HCT116 (cell line): ENCODE results near the gene NLE1. TPM values are rescaled to one million over a fixed set of nuclear protein-coding genes. Genes with fewer than 3 reads are reported as not detected.

Experiments used
- ATAC-seq: fragments of 200-7000 bp; cut with Tn5 transposase; 2 replicates; pipeline ENCODE4 v1.9.1; 2020; ENCODE audit warnings: mild to moderate bottlenecking, moderate library complexity
- BruUV-seq: library from RNA; stranded (reverse); fragments of 400-500 nt; replicated peaks from 2 replicates; lab custom pipeline; 2021; lab: Mats Ljungman, UMichigan
- CTCF ChIA-PET: fragments of 300-600 bp; sonication (Branson Sonifier 250); formaldehyde crosslinking; loops from one replicate; lab custom pipeline; 2021; ENCODE audit warnings: antibody characterized with exemption; lab: Charles Lee
- POLR2A ChIA-PET: fragments of 300-600, 350-600 bp; sonication (Branson Sonifier 250); formaldehyde crosslinking; loops from one replicate; lab custom pipeline; 2021; ENCODE audit warnings: antibody characterized with exemption; lab: Charles Lee
- RAD21 ChIA-PET, 2 experiments: fragments of 300-600 bp; sonication (Branson Sonifier 250); formaldehyde crosslinking; loops; one replicate each; lab custom pipeline; 2023; ENCODE audit warnings: low total read pairs in 2 of 2; ENCODE audit not compliant: uncharacterized antibody in 2 of 2, unreplicated experiment in 2 of 2, low non-redundant PET in 1 of 2; lab: Charles Lee
- DNase-seq: peaks from one replicate; pipeline ENCODE4 v3.0.0-alpha.2; 2010; ENCODE audit warnings: low read depth, low spot score
- H2AFZ ChIP-seq: fragments of 200-600 bp; shearing (Covaris generic), sonication (generic); 2 replicates; pipeline ENCODE4 v1.6.1; 2017; ENCODE audit warnings: low read depth, mixed run types, mixed read lengths, antibody characterized with exemption, low read length; ENCODE audit not compliant: poor library complexity, severe bottlenecking
- H3K27ac ChIP-seq: 2 replicates; pipeline ENCODE4 v1.5.1; 2012; ENCODE audit warnings: low read depth, low read length
- H3K27me3 ChIP-seq: fragments of 200-600 bp; sonication (generic); 2 replicates; pipeline ENCODE4 v1.6.1; 2016; ENCODE audit warnings: mixed run types, low read length, mixed read lengths; ENCODE audit not compliant: insufficient read depth
- H3K36me3 ChIP-seq, 2 experiments: fragments of 200-500 bp in 1 of 2; fragments of 200-600 bp in 1 of 2; sonication (Bioruptor generic) in 1 of 2; sonication (generic) in 1 of 2; 2 replicates each; pipeline versions ENCODE4 v1.5.1 to v1.6.1; 2014 to 2016; ENCODE audit warnings: low read length in 2 of 2, inconsistent platforms in 1 of 2, mixed read lengths in 1 of 2, mixed run types in 1 of 2; ENCODE audit not compliant: insufficient read depth in 2 of 2, control insufficient read depth in 1 of 2
- H3K4me1 ChIP-seq, 2 experiments: fragments of 200-600 bp in 1 of 2; sonication (generic) in 1 of 2; 2 replicates each; pipeline versions ENCODE4 v1.5.1 to v1.6.1; 2012 to 2017; ENCODE audit warnings: low read length in 2 of 2, inconsistent platforms in 1 of 2, mild to moderate bottlenecking in 1 of 2, mixed read lengths in 1 of 2, mixed run types in 1 of 2, moderate library complexity in 1 of 2; ENCODE audit not compliant: insufficient read depth in 2 of 2, control insufficient read depth in 1 of 2
- H3K4me2 ChIP-seq: fragments of 200-600 bp; sonication (generic); 2 replicates; pipeline ENCODE4 v1.6.1; 2017; ENCODE audit warnings: mixed run types, low read length, mixed read lengths
- H3K4me3 ChIP-seq, 2 experiments: fragments of 200-600 bp in 1 of 2; sonication (generic) in 1 of 2; replicated peaks in 1 of 2; 2 replicates each; pipeline ENCODE4 v1.5.1; 2011 to 2016; ENCODE audit warnings: low read length in 2 of 2, control low read depth in 1 of 2, low read depth in 1 of 2, mild to moderate bottlenecking in 1 of 2, mixed read lengths in 1 of 2, mixed run types in 1 of 2
- H3K79me2 ChIP-seq: fragments of 200-600 bp; sonication (generic); 2 replicates; pipeline ENCODE4 v1.6.1; 2017; ENCODE audit warnings: mild to moderate bottlenecking, mixed run types, low read length, moderate library complexity, mixed read lengths; ENCODE audit not compliant: insufficient read depth
- H3K9ac ChIP-seq: fragments of 200-600 bp; sonication (generic); 2 replicates; pipeline ENCODE4 v1.6.1; 2016; ENCODE audit warnings: low read length, mixed read lengths
- H3K9me2 ChIP-seq: fragments of 200-600 bp; sonication (generic), shearing (Covaris generic); 2 replicates; pipeline ENCODE4 v1.6.1; 2017; ENCODE audit warnings: mixed run types, mild to moderate bottlenecking, moderate library complexity; ENCODE audit not compliant: insufficient read depth
- H3K9me3 ChIP-seq, 2 experiments: fragments of 200-500 bp in 1 of 2; fragments of 200-600 bp in 1 of 2; sonication (Bioruptor generic) in 1 of 2; sonication (generic) in 1 of 2; 2 replicates each; pipeline ENCODE4 v1.6.1; 2014 to 2017; ENCODE audit warnings: low read length in 2 of 2, mixed read lengths in 2 of 2, inconsistent platforms in 1 of 2, low read depth in 1 of 2, mild to moderate bottlenecking in 1 of 2, mixed run types in 1 of 2, moderate library complexity in 1 of 2; ENCODE audit not compliant: control insufficient read depth in 1 of 2, insufficient read depth in 1 of 2
- H4K20me1 ChIP-seq: fragments of 200-600 bp; sonication (generic), shearing (Covaris generic); 2 replicates; pipeline ENCODE4 v1.6.1; 2017; ENCODE audit warnings: mixed run types, mild to moderate bottlenecking, moderate library complexity; ENCODE audit not compliant: insufficient read depth
- ATF3 ChIP-seq: IDR thresholded peaks from 2 replicates; pipeline ENCODE4 v1.6.1; 2012
- CBX3 ChIP-seq: IDR thresholded peaks from 2 replicates; pipeline ENCODE4 v1.6.1; 2012; ENCODE audit warnings: low read depth
- CEBPB ChIP-seq: IDR thresholded peaks from 2 replicates; pipeline ENCODE4 v1.6.1; 2012; ENCODE audit warnings: low read depth
- CTCF ChIP-seq, 3 experiments: fragments of 200-600 bp in 1 of 3; sonication (generic) in 1 of 3; IDR thresholded peaks in 2 of 3; conservative IDR thresholded peaks in 1 of 3; 2 replicates each; pipeline ENCODE4 v1.5.1; 2012 to 2017; ENCODE audit warnings: low read depth in 2 of 3, low read length in 2 of 3, antibody characterized with exemption in 1 of 3, borderline replicate concordance in 1 of 3, control low read depth in 1 of 3, mild to moderate bottlenecking in 1 of 3, mixed read lengths in 1 of 3, mixed run types in 1 of 3, moderate library complexity in 1 of 3; ENCODE audit not compliant: insufficient read depth in 1 of 3
- EGR1 ChIP-seq: IDR thresholded peaks from 2 replicates; pipeline ENCODE4 v1.6.1; 2012; ENCODE audit warnings: low read depth
- ELF1 ChIP-seq: IDR thresholded peaks from 2 replicates; pipeline ENCODE4 v1.6.1; 2012; ENCODE audit warnings: low read depth, borderline replicate concordance
- EZH2 ChIP-seq: fragments of 200-600 bp; sonication (generic); IDR thresholded peaks from 2 replicates; pipeline ENCODE4 v1.6.1; 2017; ENCODE audit warnings: antibody characterized with exemption, mixed run types
- EZH2phosphoT487 ChIP-seq: fragments of 200-600 bp; IDR thresholded peaks from 2 replicates; pipeline ENCODE4 v1.6.1; 2018; ENCODE audit warnings: antibody characterized with exemption, borderline replicate concordance
- FOSL1 ChIP-seq: IDR thresholded peaks from 2 replicates; pipeline ENCODE4 v1.6.1; 2012; ENCODE audit warnings: low read depth
- JUND ChIP-seq: IDR thresholded peaks from 2 replicates; pipeline ENCODE4 v1.6.1; 2012
- MAX ChIP-seq: IDR thresholded peaks from 2 replicates; pipeline ENCODE4 v1.6.1; 2012
- POLR2A ChIP-seq: IDR thresholded peaks from 2 replicates; pipeline ENCODE4 v1.7.0; 2011; ENCODE audit warnings: borderline replicate concordance; ENCODE audit not compliant: insufficient read depth, insufficient read length; ENCODE audit errors: extremely low read depth
- POLR2AphosphoS5 ChIP-seq: IDR thresholded peaks from 2 replicates; pipeline ENCODE4 v1.6.1; 2011; ENCODE audit warnings: mild to moderate bottlenecking, low read depth, low read length, moderate library complexity
- REST ChIP-seq: IDR thresholded peaks from 2 replicates; pipeline ENCODE4 v1.6.1; 2012; ENCODE audit warnings: low read depth
- SIN3A ChIP-seq: IDR thresholded peaks from 2 replicates; pipeline ENCODE4 v1.6.1; 2012; ENCODE audit warnings: low read depth
- SRF ChIP-seq: IDR thresholded peaks from 2 replicates; pipeline ENCODE4 v1.6.1; 2012; ENCODE audit warnings: low read depth
- YY1 ChIP-seq: IDR thresholded peaks from 2 replicates; pipeline ENCODE4 v1.6.1; 2011; ENCODE audit warnings: low read length, low read depth, moderate library complexity, mild to moderate bottlenecking; ENCODE audit not compliant: insufficient replicate concordance; ENCODE audit errors: extremely low read depth
- ZBTB33 ChIP-seq: IDR thresholded peaks from 2 replicates; pipeline ENCODE4 v1.6.1; 2011; ENCODE audit warnings: mild to moderate bottlenecking, low read length, moderate library complexity; ENCODE audit not compliant: insufficient replicate concordance; ENCODE audit errors: extremely low read depth
- ZFX ChIP-seq: fragments of 450-650 bp; IDR thresholded peaks from 2 replicates; pipeline ENCODE4 v1.6.1; 2017
- ZNF274 ChIP-seq: fragments of 200-500 bp; sonication (Bioruptor generic); IDR thresholded peaks from 2 replicates; pipeline ENCODE4 v1.6.1; 2014; ENCODE audit warnings: mild to moderate bottlenecking, low read depth, low read length, inconsistent platforms
- intact Hi-C: fragments of 100-400 bp; cut with micrococcal nuclease; formaldehyde crosslinking; loops from 2 replicates; pipeline ENCODE4 v1.10.0; 2022
- total RNA-seq: library from RNA; stranded (reverse); gene quantifications from one replicate; pipeline ENCODE4 v1.2.1, GENCODE V29; 2021; ENCODE audit not compliant: unreplicated experiment

Gene NLE1
- total RNA-seq, 1 experiment from 2014 or later: 55.5 TPM

GRCh38 chr17:35159940-35160339 is 17.8 kb upstream of the NLE1 start:
- Histone ChIP-seq H3K4me2 (no peak overlapping the region), H3K79me2 (no peaks in the 10 kb centered on the region), H3K4me3 (no peak overlapping the region), H2AFZ (no peak overlapping the region), H3K27me3 (0 out of 2 replicates have a peak, but pooled peaks cover 7% of the 10 kb centered on the region), H4K20me1 (no peaks in the 10 kb centered on the region), H3K9me3 (no peaks in the 10 kb centered on the region), H3K9me2 (no peaks in the 10 kb centered on the region; the same call in 1 of the 2 replicates), H3K9ac (no peak overlapping the region)
- no peak for ATAC-seq
- BruUV-seq: no TSS peak
- POLR2A ChIA-PET: no interaction called here
- RAD21 ChIA-PET: no interaction called here
- CTCF ChIA-PET: no interaction called here
- no peak for TF ChIP-seq SRF
- TF ChIP-seq EZH2phosphoT487: no peak
- no peak for TF ChIP-seq ZFX
- no peak for TF ChIP-seq CBX3
- TF ChIP-seq ATF3: no peak
- no peak for TF ChIP-seq CEBPB
- TF ChIP-seq MAX: no peak
- TF ChIP-seq EZH2: no peak
- no peak for TF ChIP-seq REST
- TF ChIP-seq ZBTB33: no peak
- TF ChIP-seq SIN3A: no peak
- no peak for TF ChIP-seq CTCF (IDR thresholded peaks at IDR 0.05 in 2 of 3, conservative IDR thresholded peaks at IDR 0.05 in 1 of 3; ENCODE audit: borderline replicate concordance in 1 of 3, insufficient read depth in 1 of 3, low read depth in 2 of 3, low read length in 2 of 3)
- no peak for TF ChIP-seq YY1
- TF ChIP-seq FOSL1: no peak
- TF ChIP-seq JUND: no peak
- TF ChIP-seq POLR2A: no peak
- no peak for TF ChIP-seq ZNF274
- no peak for TF ChIP-seq EGR1
- no peak for TF ChIP-seq POLR2AphosphoS5
- no peak for TF ChIP-seq ELF1
- TF ChIP-seq, all 23 proteins: peak for 0
- no peak for DNase-seq
- Histone ChIP-seq H3K27ac (no peak overlapping the region), H3K36me3 (no peaks in the 10 kb centered on the region), H3K4me1 (no peaks in the 10 kb centered on the region)
- intact Hi-C loops: no loop called here
